Type B pancreatic cell (in vitro differentiated cells): ENCODE results near the gene ITGB7. TPM values are rescaled to one million over a fixed set of nuclear protein-coding genes. Genes with fewer than 3 reads are reported as not detected.
"Not testable (repeated sequence)": the region's sequence is repeated elsewhere in the genome, so short reads cannot be mapped to it uniquely, and the experiment has no call there.

Experiments
- DNase-seq: peaks from one replicate; pipeline ENCODE4 v3.0.0; 2021; ENCODE audit warnings: mixed read lengths; ENCODE audit not compliant: unreplicated experiment; ENCODE audit errors: extremely low spot score
- H3K27ac Mint-ChIP-seq: 2 replicates; pipeline ENCODE4 v1.8.0; 2021; ENCODE audit warnings: mild to moderate bottlenecking, mixed read lengths
- H3K27me3 Mint-ChIP-seq: 2 replicates; pipeline ENCODE4 v1.8.0; 2021; ENCODE audit warnings: mixed read lengths
- H3K36me3 Mint-ChIP-seq: 2 replicates; pipeline ENCODE4 v1.8.0; 2021; ENCODE audit warnings: mixed read lengths
- H3K4me1 Mint-ChIP-seq: one replicate; pipeline ENCODE4 v1.8.0; 2021; ENCODE audit warnings: mixed read lengths; ENCODE audit not compliant: unreplicated experiment
- H3K4me3 Mint-ChIP-seq: 2 replicates; pipeline ENCODE4 v1.8.0; 2021; ENCODE audit warnings: mild to moderate bottlenecking, mixed read lengths
- H3K9me3 Mint-ChIP-seq: 2 replicates; pipeline ENCODE4 v1.8.0; 2021; ENCODE audit warnings: mixed read lengths
- CTCF ChIP-seq: fragments of 200-600 bp; sonication (generic); conservative IDR thresholded peaks from 2 replicates; pipeline ENCODE4 v1.5.0; 2021; ENCODE audit warnings: antibody characterized with exemption, mild to moderate bottlenecking
- total RNA-seq: library from RNA; stranded (reverse); gene quantifications from 2 replicates; pipeline ENCODE4 v1.2.1, GENCODE V29; 2021; ENCODE audit warnings: low replicate concordance

Gene ITGB7
- total RNA-seq, 1 donor from 2014 or later: 4.2 TPM

GRCh38 chr12:53170215-53170614 is 36.8 kb downstream of the ITGB7 start:
- Mint-ChIP-seq H3K27ac (no peak overlapping the region), H3K27me3 (no peaks in the 10 kb centered on the region), H3K4me3 (no peak overlapping the region), H3K4me1 (peaks cover 10% of the 10 kb centered on the region), H3K36me3 (peaks cover 18% of the 10 kb centered on the region), H3K9me3 (no peaks in the 10 kb centered on the region)
- DNase-seq: no peak
- no peak for TF ChIP-seq CTCF

GRCh38 chr12:53169644-53170043 is 37.4 kb downstream of the ITGB7 start:
- Mint-ChIP-seq H3K36me3 (peaks cover 19% of the 10 kb centered on the region), H3K9me3 (no peaks in the 10 kb centered on the region), H3K27ac (no peak overlapping the region), H3K4me1 (peaks cover 5% of the 10 kb centered on the region), H3K4me3 (no peak overlapping the region), H3K27me3 (no peaks in the 10 kb centered on the region)
- TF ChIP-seq CTCF: no peak
- DNase-seq: no peak

GRCh38 chr12:53166837-53167236 is 40.2 kb downstream of the ITGB7 start:
- no peak for DNase-seq
- H3K4me1 Mint-ChIP-seq: peaks cover 4% of the 10 kb centered on the region
- H3K36me3 Mint-ChIP-seq: peaks cover 21% of the 10 kb centered on the region
- TF ChIP-seq CTCF: no peak
- no peaks in the 10 kb centered on the region for H3K9me3 Mint-ChIP-seq
- no peak overlapping the region for H3K4me3 Mint-ChIP-seq
- no peaks in the 10 kb centered on the region for H3K27me3 Mint-ChIP-seq
- H3K27ac Mint-ChIP-seq: no peak overlapping the region

- not testable (repeated sequence) for H3K9me3 Mint-ChIP-seq, H3K4me1 Mint-ChIP-seq, DNase-seq, H3K27ac Mint-ChIP-seq, H3K27me3 Mint-ChIP-seq, H3K4me3 Mint-ChIP-seq
- H3K36me3 Mint-ChIP-seq: peaks cover 16% of the 10 kb centered on the region
Measured at GRCh38 chr12:53163008-53163407, 44.0 kb downstream of the ITGB7 start.

GRCh38 chr12:53161119-53161911 is 45.7 kb downstream of the ITGB7 start:
- TF ChIP-seq CTCF: no peak
- DNase-seq: no peak
- H3K27me3 Mint-ChIP-seq: no peaks in the 10 kb centered on the region
- H3K4me3 Mint-ChIP-seq: no peak overlapping the region
- peaks cover 9% of the 10 kb centered on the region for H3K36me3 Mint-ChIP-seq
- H3K27ac Mint-ChIP-seq: no peak overlapping the region
- H3K4me1 Mint-ChIP-seq: peaks cover 6% of the 10 kb centered on the region
- no peaks in the 10 kb centered on the region for H3K9me3 Mint-ChIP-seq

- no peak for TF ChIP-seq CTCF
- Mint-ChIP-seq H3K27me3 (no peaks in the 10 kb centered on the region), H3K4me1 (peaks cover 6% of the 10 kb centered on the region), H3K9me3 (no peaks in the 10 kb centered on the region), H3K27ac (no peak overlapping the region), H3K4me3 (no peak overlapping the region), H3K36me3 (peaks cover 6% of the 10 kb centered on the region)
- peak; percentile 49 for DNase-seq
Measured at GRCh38 chr12:53160673-53161072, 46.4 kb downstream of the ITGB7 start.
